ENCODE data around the gene C11orf68.

Gene C11orf68

DNA sequence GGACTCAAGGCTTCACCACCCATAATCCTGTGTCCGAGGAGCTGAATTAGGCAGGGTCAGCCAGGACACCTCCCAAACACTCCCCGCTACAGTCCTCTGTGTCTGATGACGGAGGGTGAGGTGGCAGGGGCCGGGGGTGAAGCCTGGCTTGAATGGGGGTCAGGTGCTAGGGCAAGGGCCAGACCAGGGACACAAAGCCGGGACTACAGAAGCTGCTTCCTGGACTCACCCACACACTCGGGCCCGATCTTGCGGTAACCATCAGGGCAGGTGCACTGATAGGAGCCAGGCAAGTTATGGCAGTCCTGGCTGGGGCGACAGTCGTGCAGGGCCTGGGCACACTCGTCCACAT, 48.6 kb downstream of the C11orf68 start:
- no peak for DNase-seq

- DNase-seq: no peak
Observed at GRCh38 chr11:65869643-65870306, 49.1 kb downstream of the C11orf68 start.

- DNase-seq: no peak
Observed at GRCh38 chr11:65868907-65869306, 50.0 kb downstream of the C11orf68 start.

GRCh38 chr11:65868076-65868667, 50.7 kb downstream of the C11orf68 start:
- DNase-seq: peak; percentile 25 to 43

DNA sequence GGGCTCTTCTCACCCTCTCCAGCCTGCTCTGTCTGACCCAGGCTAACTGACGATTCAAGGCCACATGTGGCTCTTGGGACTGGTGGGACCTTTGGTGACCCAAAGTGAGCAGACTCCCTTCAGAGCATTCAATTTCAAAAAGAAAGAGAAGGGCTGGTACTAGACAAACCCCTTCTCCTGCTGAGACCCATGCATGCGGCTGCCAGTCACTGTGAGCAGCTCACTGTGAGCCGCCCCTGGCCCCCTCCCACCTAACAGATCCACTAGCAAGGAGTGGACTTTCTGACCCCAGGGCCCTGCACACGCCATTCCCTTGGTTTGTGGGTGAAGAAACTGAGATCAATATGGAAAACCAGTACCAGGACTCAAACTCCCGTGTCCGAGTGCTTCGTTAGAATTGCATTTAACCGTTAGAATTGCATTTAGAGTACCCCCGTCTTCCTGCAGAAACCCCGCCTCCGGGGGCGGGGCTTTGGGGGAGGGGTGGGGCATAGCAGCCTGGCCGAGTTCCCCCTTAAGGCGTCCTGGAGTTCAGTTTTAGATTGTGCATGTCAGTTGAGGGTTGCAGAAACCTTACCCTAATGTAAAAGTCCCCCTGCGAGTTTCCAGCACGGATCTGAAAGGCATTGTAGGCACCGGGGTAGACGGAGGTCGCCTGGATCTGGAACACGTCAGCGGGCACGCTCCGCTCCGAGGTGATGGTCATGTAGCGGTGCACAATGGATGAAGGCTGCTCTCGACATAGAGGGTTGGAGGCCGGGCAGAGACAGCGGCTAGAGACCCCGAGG, 51.4 kb downstream of the C11orf68 start:
- DNase-seq: no peak
